ENCODE measurements around the gene TMEM150B.

TMEM150B gene, protein sequence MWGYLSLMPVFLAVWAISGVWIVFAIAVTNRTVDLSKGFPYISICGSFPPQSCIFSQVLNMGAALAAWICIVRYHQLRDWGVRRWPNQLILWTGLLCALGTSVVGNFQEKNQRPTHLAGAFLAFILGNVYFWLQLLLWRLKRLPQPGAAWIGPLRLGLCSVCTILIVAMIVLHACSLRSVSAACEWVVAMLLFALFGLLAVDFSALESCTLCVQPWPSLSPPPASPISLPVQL

DNA sequence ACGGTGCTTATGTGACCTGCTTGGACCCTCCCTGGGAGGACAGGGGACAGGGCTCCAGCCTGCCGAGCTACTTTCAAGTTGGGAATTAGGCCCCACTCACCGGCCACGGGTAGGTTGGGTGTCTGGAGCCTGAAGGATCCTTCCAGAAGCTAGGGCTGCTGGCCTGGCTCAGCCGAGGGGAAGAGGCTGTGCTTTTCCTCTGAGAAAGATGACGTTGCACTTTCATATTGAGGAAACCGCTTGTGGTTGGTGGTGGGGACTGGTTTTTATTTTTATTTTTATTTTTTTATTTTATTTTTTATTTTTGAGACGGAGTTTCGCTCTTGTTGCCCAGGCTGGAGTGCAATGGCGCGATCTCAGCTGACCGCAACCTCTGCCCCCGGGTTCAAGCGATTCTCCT, at the start of gene TMEM150B:
Gene TMEM150B (minus strand): TSS at position 170 of the 400 bp plus-strand sequence. CDS start 4,305 bp downstream, outside the sequence.
- no peak for DNase-seq

DNA sequence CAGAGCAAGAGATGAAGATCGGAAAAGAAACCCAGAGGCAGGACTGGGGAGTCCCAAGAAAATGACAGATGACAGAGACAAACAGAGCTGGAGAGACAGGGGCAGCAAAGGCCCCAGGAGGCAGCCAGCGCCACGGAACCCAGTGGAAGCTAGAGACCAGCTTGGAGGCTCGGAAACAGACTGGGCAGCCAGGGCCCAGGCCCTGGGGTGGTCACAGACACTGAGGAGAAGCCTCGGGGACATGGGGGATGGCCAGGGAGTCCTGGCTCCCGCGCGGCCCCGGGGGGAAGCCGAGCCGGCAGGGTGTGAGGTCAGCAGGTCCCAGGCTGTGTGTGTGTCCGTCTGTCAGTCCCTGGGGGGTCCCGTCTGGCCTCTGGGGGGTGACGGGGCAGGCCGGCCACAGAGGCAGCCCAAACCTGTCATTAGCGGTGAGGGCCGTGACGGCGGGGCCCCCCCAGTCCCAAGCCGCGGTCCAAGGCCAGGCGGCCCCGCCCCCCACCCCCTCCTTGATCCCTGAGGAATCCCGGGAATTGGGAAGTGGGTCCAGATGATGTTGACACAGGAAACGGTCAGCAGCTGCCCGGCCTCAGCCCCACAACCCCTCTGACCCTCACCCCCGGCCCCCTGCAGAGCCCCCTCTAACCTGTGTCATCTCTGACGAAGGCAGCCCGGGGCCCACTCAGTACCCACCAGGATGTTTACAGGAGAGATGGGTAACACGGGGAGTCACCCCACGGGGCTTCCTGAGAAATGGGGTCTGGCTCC, 49.0 kb upstream of the TMEM150B start:
- DNase-seq = no peak

DNA sequence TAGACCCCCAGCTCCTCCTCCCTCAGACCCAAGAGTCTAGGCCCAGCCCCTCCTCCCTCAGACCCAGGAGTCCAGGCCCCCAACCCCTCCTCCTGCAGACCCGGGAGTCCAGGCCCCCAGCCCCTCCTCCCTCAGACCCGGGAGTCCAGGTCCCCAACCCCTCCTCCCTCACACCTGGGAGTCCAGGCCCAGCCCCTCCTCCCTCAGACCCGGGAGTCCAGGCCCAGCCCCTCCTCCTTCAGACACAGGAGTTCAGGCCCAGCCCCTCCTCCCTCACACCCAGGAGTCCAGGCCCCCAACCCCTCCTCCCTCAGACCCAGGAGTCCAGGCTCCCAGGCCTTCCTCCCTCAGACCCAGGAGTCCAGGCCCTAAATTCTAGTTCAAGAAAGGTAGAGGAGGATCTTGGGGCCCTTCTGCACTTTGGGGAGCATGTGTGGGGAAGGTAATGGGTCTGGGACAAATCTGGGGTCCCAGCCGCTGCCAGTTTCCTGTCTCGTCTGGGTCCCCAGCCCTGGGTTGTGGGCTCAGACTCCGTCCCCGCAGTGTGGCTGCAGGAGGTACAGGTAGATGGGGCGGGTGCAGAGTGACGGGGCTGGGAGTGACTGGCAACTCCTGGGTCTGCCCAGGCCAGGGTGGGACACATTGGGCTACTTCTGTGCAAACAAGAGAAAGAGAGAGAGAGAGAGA, 48.3 kb upstream of the TMEM150B start:
- DNase-seq = no peak

DNA sequence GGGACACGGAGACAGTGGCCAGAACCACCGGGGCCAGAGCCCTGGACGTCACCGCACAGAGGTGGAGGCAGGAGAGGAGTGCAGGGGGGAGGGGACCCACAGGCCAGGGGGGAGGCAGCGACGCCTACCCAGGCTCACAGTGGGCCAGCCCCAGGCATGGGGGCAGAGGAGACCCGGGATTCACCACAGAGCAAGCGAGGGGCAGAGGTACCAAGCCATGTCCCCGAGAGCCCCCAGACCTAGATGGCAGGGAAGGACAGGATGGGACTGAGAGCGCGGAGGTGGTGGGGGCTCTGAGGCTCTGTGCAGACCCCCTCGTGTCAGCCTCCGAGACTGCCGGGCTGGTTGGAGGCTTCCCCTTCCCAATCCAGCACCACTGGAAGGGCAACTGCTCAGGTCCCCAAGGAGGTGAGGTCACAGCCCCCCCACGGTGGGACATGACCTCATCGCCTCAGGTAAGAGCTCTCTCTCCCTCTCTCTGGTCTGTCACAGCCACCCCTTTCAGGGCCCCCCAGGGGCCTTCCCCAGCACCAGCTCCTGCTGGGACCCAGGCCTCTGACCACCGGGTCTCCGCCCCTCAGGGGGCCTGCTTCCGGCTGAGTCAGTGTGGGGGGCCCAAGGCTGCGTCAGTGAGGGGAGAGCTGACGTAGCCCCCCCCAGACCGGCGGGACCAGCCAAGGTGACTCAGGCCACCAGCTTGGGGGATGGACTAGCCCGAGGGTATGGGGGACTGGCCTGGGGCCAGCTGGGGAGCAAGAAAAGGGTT, 47.4 kb upstream of the TMEM150B start:
- no peak for DNase-seq

DNA sequence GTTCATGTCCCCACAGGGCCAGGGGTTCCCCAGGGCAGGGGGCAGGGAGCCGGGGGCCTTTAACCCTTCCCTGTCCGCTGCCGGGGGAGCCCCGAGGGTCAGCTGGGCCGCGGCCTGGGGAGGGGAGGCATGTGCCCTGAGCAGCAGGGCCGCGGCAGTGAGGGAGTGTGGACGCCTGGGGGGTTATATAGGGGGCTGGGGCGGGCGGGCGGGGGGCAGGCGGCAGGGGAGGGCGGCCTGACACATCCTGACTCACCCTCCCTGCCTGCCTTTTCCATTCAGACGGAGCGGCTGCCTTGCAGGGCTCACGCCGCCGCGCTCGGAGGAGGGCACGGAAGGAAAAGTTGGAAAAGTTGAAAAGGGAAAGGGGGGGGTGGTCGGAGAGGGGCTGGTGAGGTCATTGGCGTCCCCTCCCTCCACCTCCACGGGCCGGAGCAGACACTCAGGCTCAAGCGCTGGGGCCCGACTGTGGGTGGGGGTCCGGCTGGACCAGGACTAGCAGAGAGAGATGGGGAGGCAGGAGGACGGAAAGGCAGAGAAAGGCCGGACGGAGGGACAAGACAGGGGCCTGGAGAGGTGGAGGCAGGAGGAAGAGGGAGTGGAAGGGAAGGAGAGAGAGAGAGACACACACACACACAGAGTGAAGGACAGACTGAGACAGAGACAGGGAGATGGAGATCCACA, 45.3 kb upstream of the TMEM150B start, which contains the start of gene IL11:
Gene IL11 (minus strand): TSS at position 159 of the 684 bp plus-strand sequence. CDS start 153 bp downstream, at position 6.
- no peak for DNase-seq

DNA sequence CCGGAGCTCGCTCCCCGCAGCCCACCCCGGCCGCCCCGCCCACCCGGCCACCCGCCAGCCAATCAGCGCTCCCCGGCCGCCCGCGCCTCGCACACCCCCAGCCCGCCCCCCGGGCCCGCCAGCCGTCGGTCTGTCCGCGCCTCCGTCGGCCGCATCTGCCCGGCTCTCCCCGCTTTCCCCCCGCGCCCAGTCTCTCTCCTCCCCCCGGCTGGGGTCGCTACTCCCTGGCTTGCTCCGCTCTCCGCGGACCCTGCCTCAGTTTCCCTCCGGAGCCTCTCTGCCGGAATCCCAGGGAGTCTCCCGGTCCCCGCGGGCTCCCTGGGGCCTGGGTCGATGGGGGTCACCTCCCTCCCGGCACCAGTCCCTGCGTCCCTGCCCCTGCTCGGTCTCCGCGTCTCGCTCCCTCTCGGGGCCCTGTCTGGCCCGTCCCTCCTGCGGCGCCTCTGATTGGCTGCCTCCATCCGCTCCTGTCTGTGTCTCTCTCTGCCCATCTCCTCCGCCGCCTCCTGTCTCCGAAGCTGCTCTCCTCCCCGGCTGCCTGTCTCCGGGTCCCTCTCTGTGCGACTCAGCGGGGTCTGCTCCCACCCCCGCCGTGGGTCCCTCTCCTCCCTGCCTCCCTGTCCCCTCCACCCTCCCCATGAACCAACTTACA, 44.6 kb upstream of the TMEM150B start:
- peak; percentile 29 for DNase-seq

DNA sequence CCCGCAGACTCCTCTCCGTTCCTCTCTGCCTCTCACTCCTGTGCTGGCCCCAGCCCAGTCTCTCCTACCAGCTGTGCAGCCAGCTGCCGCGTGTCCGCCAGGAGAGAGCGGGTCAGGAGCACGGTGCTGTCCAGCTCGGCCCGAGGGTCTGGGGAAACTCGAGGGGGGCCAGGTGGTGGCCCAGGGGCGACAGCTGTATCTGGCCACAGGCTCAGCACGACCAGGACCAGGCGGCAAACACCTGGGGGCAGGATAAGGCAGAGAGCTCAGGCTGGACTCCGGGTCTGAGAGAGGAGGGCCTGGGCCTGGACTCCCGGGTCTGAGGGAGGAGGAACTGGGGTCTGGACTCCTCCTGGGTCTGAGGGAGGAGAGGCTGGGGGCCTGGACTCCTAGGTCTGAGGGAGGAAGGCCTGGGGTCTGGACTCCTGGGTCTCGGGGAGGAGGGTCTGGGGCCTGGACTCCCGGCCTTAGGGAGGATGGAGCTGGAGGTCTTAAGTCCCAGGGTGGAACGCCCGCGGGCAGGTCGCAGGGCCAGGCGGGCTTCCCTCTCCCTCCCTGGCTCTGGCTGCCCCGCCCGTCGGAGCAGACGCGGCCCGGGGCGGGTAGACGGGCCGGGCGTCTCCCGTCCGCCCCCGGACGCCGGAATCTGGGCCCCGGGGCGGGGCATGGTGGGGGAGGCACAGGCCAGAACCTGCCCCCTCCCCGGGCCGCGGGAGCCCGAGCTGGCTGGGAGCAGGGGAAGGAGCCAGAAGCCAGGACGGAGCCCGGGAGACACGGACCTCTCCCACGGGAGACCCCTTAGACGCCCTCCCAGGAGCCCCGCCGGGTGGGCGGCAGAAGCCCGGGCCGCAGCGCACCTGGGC, 43.8 kb upstream of the TMEM150B start:
- no peak for DNase-seq

DNA sequence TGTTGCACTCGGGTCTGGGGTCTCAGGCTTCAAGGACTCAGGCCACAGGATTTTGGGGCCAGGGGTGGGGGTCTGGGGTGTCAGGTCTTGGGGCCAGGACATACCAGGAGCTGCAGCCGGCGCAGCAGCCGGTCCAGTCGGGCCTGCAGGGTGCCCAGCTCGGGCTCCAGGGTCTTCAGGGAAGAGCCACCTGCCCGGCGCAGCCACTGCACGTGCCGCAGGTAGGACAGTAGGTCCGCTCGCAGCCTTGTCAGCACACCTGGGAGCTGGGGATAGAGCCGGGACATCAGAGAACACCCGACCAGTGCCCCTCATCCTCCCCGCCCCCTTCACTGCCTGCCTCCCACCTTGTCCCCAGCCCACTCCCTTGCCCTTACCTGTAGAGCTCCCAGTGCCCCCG, 43.0 kb upstream of the TMEM150B start:
- DNase-seq = no peak

DNA sequence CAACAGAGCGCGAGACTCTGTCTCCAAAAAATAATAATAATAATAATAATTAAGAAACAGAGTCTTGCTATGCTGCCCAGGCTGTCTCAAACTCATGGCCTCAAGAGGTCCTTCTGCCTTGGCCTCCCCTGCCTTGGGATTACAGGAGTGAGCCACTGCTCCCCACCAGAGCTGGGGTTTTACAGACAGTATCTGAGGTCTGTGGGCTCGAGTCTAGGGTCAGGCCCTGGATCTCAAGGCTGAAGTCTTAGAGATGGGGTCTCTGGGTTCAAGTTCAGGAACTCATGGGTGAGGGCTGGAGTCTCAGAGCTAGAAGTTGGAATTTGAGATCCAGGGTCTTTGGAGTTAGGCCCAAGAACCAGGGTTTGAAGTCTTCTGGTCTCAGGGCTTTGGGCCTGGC, 41.6 kb upstream of the TMEM150B start:
- DNase-seq = no peak

DNA sequence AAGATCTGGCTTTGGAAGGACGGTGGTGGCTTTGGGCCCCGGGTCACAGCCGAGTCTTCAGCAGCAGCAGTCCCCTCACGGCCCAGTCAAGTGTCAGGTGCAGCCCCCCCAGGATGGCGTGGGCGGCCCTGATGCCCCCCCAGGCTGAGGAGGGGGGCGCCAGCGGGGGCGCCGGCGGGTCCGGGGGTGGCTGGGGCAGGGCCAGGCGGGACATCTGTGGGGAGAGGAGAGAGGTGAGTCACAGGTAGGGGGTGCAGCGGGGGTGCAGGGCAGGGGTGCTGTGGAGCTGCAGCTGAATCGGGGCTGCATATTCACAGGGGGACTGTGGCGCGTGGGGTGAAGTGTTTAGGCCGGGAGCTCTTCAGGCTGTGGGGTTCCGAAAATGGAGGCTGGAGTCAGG, 40.8 kb upstream of the TMEM150B start:
- DNase-seq = no peak

DNA sequence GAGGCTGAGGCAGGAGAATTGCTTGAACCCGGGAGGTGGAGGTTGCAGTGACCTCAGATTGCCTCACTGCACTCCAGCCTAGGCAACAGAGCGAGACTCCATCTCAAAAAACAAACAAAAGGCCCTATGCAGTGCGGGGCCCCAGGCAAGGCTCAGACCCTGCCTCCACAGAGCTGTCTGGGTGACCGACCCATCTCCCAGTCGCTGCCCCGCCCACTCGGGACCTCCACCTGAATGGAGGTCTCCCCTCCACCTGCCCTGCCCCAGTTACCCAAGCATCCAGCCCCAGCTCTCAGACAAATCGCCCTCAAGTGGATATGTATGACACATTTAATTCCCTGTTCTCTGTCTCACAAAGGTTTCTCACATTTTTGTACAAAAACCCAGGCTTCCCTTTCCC, 40.1 kb upstream of the TMEM150B start:
- DNase-seq = no peak

DNA sequence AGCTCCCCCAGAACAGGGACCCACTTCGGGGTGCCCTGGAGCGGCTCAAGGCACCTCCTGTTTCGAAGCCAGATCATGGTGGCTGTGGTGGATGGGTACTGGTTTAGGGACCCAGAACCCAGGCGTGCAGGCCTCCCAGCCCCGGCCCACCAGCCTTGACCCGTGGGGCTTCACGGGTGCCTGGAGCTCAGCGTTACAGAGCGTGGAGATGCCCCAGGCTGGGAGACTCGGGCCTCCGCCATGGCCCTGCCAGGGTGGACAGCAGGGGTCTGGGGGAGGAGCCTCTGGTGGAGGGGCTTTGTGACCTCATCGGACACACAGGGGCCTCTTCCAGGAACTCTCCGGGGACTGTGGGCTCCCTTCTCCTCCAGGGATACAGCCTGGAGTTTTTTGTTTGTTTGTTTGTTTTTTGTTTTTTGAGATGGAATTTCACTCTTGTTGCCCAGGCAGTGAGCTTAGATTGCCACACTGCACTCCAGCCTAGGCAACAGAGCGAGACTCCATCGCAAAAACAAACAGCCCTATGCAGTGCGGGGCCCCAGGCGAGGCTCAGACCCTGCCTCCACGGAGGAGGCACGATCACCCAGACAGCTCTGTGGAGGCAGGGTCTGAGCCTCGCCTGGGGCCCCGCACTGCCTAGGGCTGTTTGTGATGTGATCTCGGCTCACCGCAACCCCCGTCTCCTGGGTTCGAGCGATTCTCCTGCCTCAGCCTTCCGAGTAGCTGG, 38.0 kb upstream of the TMEM150B start, which contains the start of gene GARIN5B:
Gene GARIN5B (minus strand): TSS at position 271 of the 727 bp plus-strand sequence. CDS start 194 bp downstream, at position 77.
- no peak for DNase-seq

DNA sequence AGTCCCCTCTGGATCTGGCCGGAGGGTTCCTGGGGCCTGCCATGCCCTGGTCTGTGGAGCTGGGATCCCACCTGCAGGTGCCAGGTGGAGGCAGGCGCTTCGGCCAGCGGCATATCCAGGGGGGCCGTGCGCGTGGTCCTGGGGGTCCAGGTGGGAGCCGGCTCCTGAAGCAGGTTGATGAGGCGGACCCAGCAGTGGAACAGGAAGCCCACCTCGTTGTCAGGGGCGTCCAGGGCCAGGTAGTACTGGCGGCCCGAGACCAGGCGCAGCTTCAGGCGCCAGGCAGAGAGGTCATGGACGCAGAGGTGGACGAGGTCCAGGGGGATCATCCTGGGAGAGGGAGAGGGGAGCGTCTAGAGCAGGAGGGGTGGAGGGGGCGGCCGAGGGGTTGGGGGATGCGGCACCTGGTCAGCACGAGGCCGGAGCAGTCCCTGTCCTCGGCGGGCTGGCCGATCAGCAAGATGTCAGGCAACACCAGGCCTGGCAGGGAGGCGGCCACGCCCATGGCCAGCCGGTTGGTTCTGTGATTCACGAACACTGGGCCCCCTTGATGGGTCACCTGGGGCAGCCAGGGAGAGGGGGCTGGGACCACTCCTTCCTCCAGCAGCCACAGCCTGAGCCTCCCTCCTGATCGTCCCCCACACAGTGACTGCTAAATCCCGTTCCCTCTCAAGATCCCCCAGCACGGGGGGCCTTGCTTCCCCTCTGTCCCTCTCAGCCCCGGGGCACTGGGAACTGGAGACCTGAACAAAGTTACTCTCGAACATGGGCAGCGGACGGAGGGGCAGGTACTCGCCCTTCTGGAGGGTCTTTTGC, 37.2 kb upstream of the TMEM150B start:
- no peak for DNase-seq

DNA sequence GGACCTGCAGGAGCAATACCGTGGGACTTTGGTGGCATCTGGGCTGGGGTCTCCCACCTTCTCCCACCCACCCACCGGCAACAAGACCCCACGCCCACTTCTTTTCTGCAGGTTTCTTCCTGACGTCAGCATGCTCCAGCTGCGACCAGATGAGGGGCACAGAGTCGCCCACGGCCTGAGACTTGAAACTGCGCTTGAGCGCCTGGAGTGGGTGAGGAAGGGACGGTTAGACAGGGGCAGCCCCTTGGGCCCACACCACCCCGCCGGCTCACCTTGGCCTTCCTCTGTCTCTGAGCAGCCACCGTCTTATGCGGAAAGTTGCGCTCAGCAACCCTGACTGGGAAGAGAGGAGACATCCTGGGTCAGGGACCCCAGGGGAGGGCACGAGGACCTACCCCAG, 35.8 kb upstream of the TMEM150B start:
- DNase-seq = no peak

DNA sequence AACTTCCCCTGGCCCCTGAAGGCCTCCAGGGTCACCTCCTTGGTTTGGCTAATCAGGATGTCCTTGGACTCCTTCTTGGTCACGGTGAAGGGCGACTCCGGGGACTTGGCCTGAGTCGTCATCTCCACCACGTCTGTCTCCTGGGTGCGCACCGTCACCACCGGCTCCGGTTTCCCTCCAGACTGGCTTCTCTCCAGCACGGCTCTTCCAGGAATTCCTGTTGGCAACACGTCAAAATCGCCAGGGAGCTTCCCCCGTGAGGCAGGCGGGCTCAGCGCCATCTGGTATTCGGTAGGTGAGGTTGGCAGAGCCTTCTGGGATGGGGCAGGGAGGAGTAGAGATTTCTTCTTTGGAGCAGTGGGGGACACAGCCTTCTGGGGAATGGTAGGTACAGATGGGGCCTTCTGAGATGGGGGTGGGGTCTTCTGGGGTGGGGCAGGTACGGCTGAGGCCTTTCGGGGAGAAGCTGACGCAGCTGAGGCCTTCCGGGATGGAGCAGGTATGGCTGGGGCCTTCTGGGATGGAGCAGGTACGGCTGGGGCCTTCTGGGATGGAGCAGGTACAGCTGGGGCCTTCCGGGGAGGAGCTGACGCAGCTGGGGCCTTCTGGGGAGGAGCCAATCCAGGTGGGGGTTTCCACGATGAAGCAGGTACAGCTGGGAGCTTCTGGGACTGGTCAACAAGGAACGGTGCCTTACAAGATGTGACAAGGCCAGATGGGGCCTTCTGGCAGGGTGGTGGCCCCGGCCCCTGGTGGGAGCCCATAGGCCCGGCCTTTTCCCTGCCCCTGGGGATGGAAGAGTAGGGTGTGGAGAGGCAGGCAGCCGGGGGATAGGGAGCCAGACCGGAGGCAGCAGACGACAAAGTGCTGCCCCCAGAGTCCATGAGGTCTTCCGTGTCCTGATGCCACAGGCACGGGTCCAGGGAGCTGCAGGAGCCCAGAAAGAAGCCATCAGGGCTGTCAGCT, 34.1 kb upstream of the TMEM150B start:
- no peak for DNase-seq

DNA sequence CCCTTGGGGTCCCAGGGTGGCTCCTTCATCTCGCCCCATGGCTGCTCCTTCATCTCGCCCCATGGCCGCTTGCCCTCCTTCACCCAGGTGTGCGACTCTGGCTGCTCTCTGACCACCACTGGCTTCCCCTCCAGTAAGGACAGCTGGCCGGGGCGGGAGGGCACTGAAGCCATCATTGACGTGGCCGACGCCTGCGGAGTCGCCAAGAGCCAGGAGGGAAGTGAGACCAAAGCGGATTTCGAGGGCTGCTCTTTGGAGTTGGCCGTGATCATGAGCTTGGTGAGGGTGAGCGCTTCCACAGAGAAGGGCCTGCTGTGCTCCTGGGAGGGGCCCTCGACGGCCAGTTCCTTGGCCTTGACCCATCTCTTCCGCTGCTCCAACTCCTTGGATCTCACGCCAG, 33.4 kb upstream of the TMEM150B start:
- DNase-seq = no peak

DNA sequence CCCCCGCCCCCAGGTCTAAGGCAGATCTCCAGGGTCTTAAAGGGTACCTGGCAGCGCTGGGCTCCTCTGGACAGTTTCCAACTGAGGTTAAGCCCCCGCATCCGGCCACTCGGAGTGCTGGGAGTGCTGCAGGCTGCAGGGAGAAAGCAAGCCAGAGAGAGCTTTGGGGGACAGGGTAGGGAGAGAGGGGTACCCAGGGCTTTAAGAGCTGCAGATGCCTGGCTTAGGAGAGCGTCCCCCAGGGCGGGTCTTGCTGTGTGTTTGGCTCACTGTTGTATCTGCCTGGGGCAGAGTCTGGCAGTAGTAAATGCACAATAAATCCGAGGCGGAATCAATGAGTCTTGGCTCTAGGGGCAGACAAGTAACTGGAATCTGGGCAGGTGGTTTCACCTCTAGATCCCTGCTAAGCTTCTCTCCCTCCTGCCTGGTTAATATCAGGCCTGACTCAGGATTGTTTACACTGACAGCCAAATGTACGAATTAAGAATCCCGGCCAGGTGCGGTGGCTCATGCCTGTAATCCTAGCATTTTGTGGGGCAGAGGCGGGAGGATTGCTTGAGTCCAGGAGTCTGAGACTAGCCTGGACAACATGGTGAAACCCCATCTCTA, 30.2 kb upstream of the TMEM150B start:
- DNase-seq = no peak
